Calu3 (cell line): Measurements from ENCODE around the gene OR4C11. TPM values are rescaled to one million over a fixed set of nuclear protein-coding genes. Genes with fewer than 3 reads are reported as not detected.

Source experiments
- BruUV-seq: library from RNA; stranded (reverse); fragments of 400-500 nt; replicated peaks from 2 replicates; lab custom pipeline; 2021; lab: Mats Ljungman, UMichigan
- CTCF ChIA-PET: fragments of 300-600 bp; sonication (Branson Sonifier 250); formaldehyde crosslinking; loops from one replicate; lab custom pipeline; 2022; ENCODE audit warnings: antibody characterized with exemption; lab: Charles Lee
- DNase-seq: peaks from one replicate; pipeline ENCODE4 v3.0.0; 2022
- H3K27ac Mint-ChIP-seq: one replicate; pipeline ENCODE4 v1.8.0; 2022; ENCODE audit warnings: mixed read lengths; ENCODE audit not compliant: unreplicated experiment
- H3K27me3 Mint-ChIP-seq: one replicate; pipeline ENCODE4 v1.8.0; 2022; ENCODE audit warnings: mixed read lengths; ENCODE audit not compliant: unreplicated experiment
- H3K36me3 Mint-ChIP-seq: one replicate; pipeline ENCODE4 v1.8.0; 2022; ENCODE audit warnings: mild to moderate bottlenecking, moderate library complexity, mixed read lengths; ENCODE audit not compliant: insufficient read depth, unreplicated experiment
- H3K4me1 Mint-ChIP-seq: one replicate; pipeline ENCODE4 v1.8.0; 2022; ENCODE audit warnings: mild to moderate bottlenecking, low read depth, mixed read lengths; ENCODE audit not compliant: unreplicated experiment
- H3K4me3 Mint-ChIP-seq: one replicate; pipeline ENCODE4 v1.8.0; 2022; ENCODE audit warnings: mild to moderate bottlenecking, low read depth, moderate library complexity, mixed read lengths; ENCODE audit not compliant: unreplicated experiment
- H3K9me3 Mint-ChIP-seq: one replicate; pipeline ENCODE4 v1.8.0; 2022; ENCODE audit warnings: low read depth, mixed read lengths; ENCODE audit not compliant: unreplicated experiment
- CTCF ChIP-seq: fragments of 200-600 bp; IDR thresholded peaks from one replicate; pipeline ENCODE4 v1.8.0; 2022; ENCODE audit warnings: antibody characterized with exemption; ENCODE audit not compliant: unreplicated experiment
- intact Hi-C: fragments of 100-400 bp; cut with micrococcal nuclease; formaldehyde crosslinking; loops from one replicate; pipeline ENCODE4 v1.10.0; 2022; ENCODE audit not compliant: unreplicated experiment
- total RNA-seq: library from RNA; stranded (reverse); gene quantifications from 2 replicates; pipeline ENCODE4 v1.2.3, GENCODE V29; 2022

OR4C11 gene
- total RNA-seq, 1 experiment from 2014 or later, result not detected

DNA sequence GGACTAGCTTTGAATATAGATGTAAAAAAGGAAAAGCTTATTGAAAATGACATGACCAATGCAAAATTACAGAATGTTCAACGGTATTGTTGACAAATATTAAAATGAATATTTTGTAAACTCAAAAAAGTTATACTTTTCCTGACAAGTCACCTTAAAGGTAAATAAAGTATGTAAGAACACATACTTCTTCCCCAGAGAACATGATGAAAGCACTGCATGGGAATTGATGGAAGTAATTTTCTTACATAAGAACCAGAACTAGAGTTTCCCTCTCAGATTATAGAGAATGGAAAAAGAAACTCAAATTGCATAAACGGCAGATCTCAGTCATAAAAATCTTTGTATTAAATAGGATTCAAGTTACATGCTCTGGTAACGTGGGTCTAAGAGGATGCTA lies 27.4 kb upstream of the OR4C11 start, which contains the start of gene OR4P4:
OR4P4 (plus strand) TSS at position 301 of the 400 bp plus-strand sequence.
- CTCF ChIA-PET, result no interaction called here
- Mint-ChIP-seq H3K4me3 (no peak within 1 kb of the TSS), H3K27me3 (no peaks in the 10 kb centered on the region), H3K4me1 (no peaks in the 10 kb centered on the region), H3K36me3 (no peaks in the 10 kb centered on the region), H3K9me3 (peaks cover 5% of the 10 kb centered on the region), H3K27ac (no peak within 1 kb of the TSS)
- BruUV-seq, result no TSS peak
- DNase-seq, result no peak
- intact Hi-C loops, result no loop called here
- TF ChIP-seq CTCF, result no peak

DNA sequence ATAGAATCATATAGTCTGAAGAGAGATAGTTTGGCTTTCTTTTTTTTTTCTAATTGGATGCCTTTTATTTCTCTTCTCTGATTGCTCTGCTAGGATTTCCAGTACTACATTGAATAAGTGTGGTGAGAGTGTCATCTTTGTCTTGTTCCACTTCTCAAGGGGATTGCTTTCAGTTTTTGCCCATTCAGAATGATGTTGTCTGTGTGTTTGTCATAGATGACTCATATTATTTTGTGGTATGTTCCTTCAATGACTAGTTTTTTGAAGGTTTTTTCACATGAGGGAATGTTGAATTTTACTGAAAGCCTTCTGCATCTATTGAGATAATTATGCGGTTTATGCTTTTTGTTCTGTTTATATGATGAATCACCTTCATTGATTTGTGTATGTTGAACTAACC lies 17.1 kb upstream of the OR4C11 start:
- BruUV-seq, result no TSS peak
- Mint-ChIP-seq H3K27ac (no peak overlapping the region), H3K27me3 (no peaks in the 10 kb centered on the region), H3K4me1 (no peaks in the 10 kb centered on the region), H3K4me3 (no peak overlapping the region), H3K9me3 (peaks cover 18% of the 10 kb centered on the region), H3K36me3 (no peaks in the 10 kb centered on the region)
- intact Hi-C loops, result no loop called here
- CTCF ChIA-PET, result no interaction called here
- no peak for DNase-seq
- TF ChIP-seq CTCF, result no peak

DNA sequence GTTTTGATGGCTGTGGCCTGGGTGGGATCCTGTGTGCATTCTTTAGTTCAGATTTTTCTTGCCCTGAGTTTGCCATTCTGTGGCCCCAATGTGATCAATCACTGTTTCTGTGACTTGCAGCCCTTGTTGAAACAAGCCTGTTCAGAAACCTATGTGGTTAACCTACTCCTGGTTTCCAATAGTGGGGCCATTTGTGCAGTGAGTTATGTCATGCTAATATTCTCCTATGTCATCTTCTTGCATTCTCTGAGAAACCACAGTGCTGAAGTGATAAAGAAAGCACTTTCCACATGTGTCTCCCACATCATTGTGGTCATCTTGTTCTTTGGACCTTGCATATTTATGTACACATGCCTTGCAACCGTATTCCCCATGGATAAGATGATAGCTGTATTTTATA lies 34.9 kb downstream of the OR4C11 start:
- intact Hi-C loops, result no loop called here
- Mint-ChIP-seq H3K36me3 (no peaks in the 10 kb centered on the region), H3K9me3 (peaks cover 11% of the 10 kb centered on the region), H3K27me3 (no peaks in the 10 kb centered on the region), H3K27ac (no peak overlapping the region), H3K4me3 (no peak overlapping the region), H3K4me1 (no peaks in the 10 kb centered on the region)
- TF ChIP-seq CTCF, result no peak
- no peak for DNase-seq
- no TSS peak for BruUV-seq
- CTCF ChIA-PET, result no interaction called here

GRCh38 chr11:55571828-55572227 lies 35.6 kb downstream of the OR4C11 start, which contains the start of gene OR4C16:
TSS of gene OR4C16 (plus strand) at chr11:55572128. CDS start at chr11:55572128, 0 bp downstream.
- Mint-ChIP-seq H3K9me3 (peaks cover 11% of the 10 kb centered on the region), H3K4me1 (no peaks in the 10 kb centered on the region), H3K4me3 (no peak within 1 kb of the TSS), H3K36me3 (no peaks in the 10 kb centered on the region), H3K27me3 (no peaks in the 10 kb centered on the region), H3K27ac (no peak within 1 kb of the TSS)
- no peak for DNase-seq
- no TSS peak for BruUV-seq
- CTCF ChIA-PET, result no interaction called here
- no peak for TF ChIP-seq CTCF
- intact Hi-C loops, result no loop called here
